ENCODE data around the gene AKAP13. TPM values are rescaled to one million over a fixed set of nuclear protein-coding genes. Genes with fewer than 3 reads are reported as not detected.

AKAP13 gene
- total RNA-seq, 4 donors from 2014 or later, result 131 to 265 (median 224) TPM

DNA sequence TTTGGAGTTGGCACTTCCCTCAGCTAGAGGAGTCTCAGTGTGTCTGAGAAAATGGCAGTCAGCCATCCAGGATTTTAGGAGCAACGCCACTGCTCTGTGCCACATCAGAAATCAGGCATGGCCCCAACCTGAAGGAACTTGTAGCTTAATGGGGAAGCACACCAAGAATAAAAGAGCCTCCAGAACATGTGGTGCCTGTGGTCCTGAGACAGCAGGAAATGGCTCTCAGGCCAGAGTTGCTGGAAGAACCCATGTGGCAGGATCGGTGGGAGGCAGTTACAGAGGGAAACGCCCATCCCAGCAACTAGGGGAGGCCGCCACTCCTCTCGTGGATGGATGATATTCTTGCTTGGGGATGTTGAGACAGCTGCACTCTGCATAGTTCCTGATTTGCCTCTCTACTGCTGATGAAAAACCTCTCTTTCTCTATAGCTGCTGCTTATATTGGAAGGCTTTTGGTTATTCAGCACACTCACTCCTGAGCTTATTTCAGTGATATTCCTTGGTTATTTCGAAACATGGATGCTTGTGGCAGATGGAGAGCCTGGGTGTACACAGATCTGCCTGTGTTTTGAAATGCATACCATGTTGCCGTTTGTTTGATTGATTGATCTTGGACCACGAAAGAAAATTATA, 361.9 kb downstream of the AKAP13 start:
- TF ChIP-seq, protein P1, sequence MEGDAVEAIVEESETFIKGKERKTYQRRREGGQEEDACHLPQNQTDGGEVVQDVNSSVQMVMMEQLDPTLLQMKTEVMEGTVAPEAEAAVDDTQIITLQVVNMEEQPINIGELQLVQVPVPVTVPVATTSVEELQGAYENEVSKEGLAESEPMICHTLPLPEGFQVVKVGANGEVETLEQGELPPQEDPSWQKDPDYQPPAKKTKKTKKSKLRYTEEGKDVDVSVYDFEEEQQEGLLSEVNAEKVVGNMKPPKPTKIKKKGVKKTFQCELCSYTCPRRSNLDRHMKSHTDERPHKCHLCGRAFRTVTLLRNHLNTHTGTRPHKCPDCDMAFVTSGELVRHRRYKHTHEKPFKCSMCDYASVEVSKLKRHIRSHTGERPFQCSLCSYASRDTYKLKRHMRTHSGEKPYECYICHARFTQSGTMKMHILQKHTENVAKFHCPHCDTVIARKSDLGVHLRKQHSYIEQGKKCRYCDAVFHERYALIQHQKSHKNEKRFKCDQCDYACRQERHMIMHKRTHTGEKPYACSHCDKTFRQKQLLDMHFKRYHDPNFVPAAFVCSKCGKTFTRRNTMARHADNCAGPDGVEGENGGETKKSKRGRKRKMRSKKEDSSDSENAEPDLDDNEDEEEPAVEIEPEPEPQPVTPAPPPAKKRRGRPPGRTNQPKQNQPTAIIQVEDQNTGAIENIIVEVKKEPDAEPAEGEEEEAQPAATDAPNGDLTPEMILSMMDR (IDR thresholded peaks at IDR 0.05; ENCODE audit: low read depth), result no peak

DNA sequence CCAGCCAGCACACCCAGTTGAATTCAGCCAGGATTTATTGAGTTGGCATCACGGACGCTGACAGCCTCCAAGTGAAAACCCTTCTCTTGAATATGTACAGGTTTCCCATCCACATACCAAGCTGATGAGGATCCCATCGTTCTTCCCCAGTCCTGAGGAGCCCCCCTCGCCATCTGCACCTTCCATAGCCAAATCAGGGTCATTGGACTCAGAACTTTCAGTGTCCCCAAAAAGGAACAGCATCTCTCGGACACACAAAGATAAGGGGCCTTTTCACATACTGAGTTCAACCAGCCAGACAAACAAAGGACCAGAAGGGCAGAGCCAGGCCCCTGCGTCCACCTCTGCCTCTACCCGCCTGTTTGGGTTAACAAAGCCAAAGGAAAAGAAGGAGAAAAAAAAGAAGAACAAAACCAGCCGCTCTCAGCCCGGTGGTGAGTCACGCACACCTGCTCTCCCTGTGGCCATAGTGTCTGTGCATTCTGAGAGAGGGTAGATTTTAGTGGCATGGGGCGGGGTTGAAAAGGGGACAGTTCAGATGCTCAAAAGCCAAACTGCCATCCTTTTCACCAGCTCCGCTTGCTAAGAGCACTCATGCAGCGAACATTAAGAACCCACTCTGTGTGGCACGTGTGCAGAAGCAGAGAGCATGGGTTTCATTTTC, 363.1 kb downstream of the AKAP13 start:
- TF ChIP-seq, protein P1 (IDR thresholded peaks at IDR 0.05; ENCODE audit: low read depth), result no peak

DNA sequence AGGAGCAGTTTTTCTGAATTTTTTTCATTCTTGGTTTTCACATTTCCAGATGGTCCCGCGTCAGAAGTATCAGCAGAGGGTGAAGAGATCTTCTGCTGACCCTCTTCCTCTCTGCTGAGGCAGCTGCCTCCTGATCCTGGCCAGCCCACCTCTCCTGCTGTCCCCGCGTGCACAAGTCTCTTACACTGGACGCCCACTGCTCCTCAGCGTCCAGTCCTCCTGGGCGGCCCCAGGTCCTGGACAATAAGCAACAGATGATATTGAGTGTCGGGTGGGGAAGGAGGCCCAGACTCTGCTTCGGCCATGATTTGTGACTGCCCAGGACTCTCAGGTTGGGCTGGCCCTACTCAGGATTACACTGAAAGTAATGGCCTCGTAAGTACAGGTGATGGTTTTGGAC, 364.2 kb downstream of the AKAP13 start:
- TF ChIP-seq, protein P1 (IDR thresholded peaks at IDR 0.05; ENCODE audit: low read depth), result no peak

DNA sequence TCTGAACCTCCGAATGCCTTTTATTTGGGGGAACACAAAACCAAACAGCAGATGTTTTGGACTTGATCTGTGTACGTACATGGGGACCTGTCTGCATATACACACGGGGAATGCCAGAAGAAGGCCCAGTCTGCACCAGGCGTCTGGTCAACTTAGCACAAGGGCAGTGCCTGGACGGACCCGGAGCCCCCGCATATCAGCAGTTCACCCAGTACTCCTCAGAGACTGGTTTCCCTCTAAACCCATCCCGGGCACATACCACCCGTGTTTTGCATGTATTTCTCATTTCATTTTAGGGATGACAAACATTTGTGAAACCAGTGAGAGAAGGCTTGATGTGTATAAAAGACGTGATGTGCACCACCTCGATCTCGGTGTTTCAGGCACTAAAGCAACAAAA, 364.6 kb downstream of the AKAP13 start:
- TF ChIP-seq, protein P1 (IDR thresholded peaks at IDR 0.05; ENCODE audit: low read depth), result no peak

DNA sequence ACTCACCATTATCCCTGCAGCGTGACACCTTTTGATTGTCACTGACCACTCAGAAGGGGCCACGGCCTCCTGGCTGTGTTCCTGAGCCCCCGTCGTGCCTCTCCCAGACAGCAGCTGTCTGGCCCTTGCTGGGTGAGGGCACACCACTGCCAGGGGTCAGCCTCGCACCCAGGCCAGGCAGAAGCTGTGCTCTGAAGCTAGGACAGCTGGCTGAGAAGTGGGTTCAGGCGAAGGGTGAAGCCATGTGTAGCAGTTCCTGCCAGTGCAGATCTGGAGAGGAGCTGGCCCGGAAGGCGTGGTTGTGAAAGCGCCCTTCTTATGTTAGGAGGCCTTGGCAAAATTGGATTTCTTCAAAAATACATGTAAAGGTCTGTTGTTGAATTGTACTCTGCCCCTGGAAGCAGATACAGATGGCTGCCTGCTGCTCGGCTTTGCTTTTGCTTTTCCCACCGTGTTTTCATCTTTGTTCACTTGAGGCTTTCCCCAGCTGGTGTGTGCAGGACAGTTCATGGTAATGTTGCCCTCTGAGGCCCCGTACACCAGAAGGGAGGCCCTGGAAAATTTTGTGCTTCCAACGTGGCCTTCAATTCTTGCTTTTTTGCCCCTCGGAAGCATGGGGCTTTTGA, 365.2 kb downstream of the AKAP13 start:
- TF ChIP-seq, protein P1 (IDR thresholded peaks at IDR 0.05; ENCODE audit: low read depth), result no peak

DNA sequence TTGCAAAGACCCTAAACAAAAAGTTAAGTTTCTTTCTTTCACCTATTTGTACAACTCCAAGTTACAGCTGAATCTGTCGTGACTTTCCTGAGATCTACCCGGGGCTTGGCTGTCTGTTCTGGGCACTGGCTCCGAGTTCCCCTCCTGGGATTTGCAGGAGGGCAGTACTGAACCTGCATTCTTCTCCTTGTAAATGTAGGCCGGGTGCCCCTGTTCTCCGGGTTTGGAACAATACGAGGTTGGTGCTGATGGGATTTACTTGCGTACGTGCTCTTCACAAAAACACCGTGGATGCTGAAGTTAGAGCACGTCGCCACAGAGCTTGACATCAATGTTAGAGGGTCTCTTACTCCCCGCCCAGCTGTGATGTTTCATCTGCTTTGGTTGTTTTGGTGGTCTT, 366.2 kb downstream of the AKAP13 start:
- TF ChIP-seq, protein P1 (IDR thresholded peaks at IDR 0.05; ENCODE audit: low read depth), result no peak

DNA sequence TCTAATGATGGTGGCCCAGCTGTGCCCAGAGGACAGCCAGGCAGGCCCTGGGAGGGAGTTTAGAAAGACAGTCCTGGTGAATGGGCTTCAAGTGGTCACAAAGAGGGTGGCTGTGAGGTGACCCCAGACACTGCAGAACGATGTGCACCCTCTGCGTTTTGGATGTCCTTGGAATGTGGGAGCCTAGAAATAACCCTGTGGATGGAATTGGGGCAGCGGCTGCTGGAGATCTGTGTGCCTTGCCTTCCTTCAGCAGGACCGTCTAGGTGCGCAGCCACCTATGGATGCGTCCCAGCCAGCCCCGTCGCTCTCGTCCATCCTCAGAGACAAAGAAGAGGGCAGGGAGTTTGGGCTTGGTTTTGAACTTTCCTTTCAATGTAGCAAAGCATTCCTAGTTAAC, 367.8 kb downstream of the AKAP13 start:
- TF ChIP-seq, protein P1 (IDR thresholded peaks at IDR 0.05; ENCODE audit: low read depth), result no peak
